ENCODE results near the gene PKLR.

- TF ChIP-seq RAD21 (IDR thresholded peaks at IDR 0.05; ENCODE audit: low read depth) (no peak), CTCF (IDR thresholded peaks at IDR 0.05 in 2 of 3, conservative IDR thresholded peaks at IDR 0.05 in 1 of 3; ENCODE audit: borderline replicate concordance in 1 of 3, insufficient read depth in 1 of 3, low read depth in 2 of 3, low read length in 2 of 3) (no peak), TCF7L2 (IDR thresholded peaks at IDR 0.05; ENCODE audit: borderline replicate concordance, extremely low read depth, insufficient read depth, insufficient read length) (no peak), FOSL1 (IDR thresholded peaks at IDR 0.05; ENCODE audit: low read depth) (no peak), POLR2A (IDR thresholded peaks at IDR 0.05; ENCODE audit: borderline replicate concordance, extremely low read depth, insufficient read depth, insufficient read length) (no peak), ELF1 (IDR thresholded peaks at IDR 0.05; ENCODE audit: borderline replicate concordance, low read depth) (no peak), EZH2 (IDR thresholded peaks at IDR 0.05) (no peak), YY1 (IDR thresholded peaks at IDR 0.05; ENCODE audit: extremely low read depth, insufficient replicate concordance, low read depth, low read length) (no peak), POLR2AphosphoS5 (IDR thresholded peaks at IDR 0.05; ENCODE audit: low read depth, low read length) (no peak), SIN3A (IDR thresholded peaks at IDR 0.05; ENCODE audit: low read depth) (no peak), JUND (IDR thresholded peaks at IDR 0.05) (no peak)
These were observed 19.0 kb upstream of the PKLR start for GRCh38 chr1:155320252-155320651.
